Type B pancreatic cell (in vitro differentiated cells): Measurements from ENCODE around the gene MYPN. TPM values are rescaled to one million over a fixed set of nuclear protein-coding genes. Genes with fewer than 3 reads are reported as not detected.

Experiments used
- DNase-seq: peaks from one replicate; pipeline ENCODE4 v3.0.0; 2021; ENCODE audit warnings: mixed read lengths; ENCODE audit not compliant: unreplicated experiment; ENCODE audit errors: extremely low spot score
- H3K27ac Mint-ChIP-seq: 2 replicates; pipeline ENCODE4 v1.8.0; 2021; ENCODE audit warnings: mild to moderate bottlenecking, mixed read lengths
- H3K27me3 Mint-ChIP-seq: 2 replicates; pipeline ENCODE4 v1.8.0; 2021; ENCODE audit warnings: mixed read lengths
- H3K36me3 Mint-ChIP-seq: 2 replicates; pipeline ENCODE4 v1.8.0; 2021; ENCODE audit warnings: mixed read lengths
- H3K4me1 Mint-ChIP-seq: one replicate; pipeline ENCODE4 v1.8.0; 2021; ENCODE audit warnings: mixed read lengths; ENCODE audit not compliant: unreplicated experiment
- H3K4me3 Mint-ChIP-seq: 2 replicates; pipeline ENCODE4 v1.8.0; 2021; ENCODE audit warnings: mild to moderate bottlenecking, mixed read lengths
- H3K9me3 Mint-ChIP-seq: 2 replicates; pipeline ENCODE4 v1.8.0; 2021; ENCODE audit warnings: mixed read lengths
- total RNA-seq: library from RNA; stranded (reverse); gene quantifications from 2 replicates; pipeline ENCODE4 v1.2.1, GENCODE V29; 2021; ENCODE audit warnings: low replicate concordance
- TF ChIP-seq, protein P1 (sequence below): fragments of 200-600 bp; sonication (generic); conservative IDR thresholded peaks from 2 replicates; pipeline ENCODE4 v1.5.0; 2021; ENCODE audit warnings: antibody characterized with exemption, mild to moderate bottlenecking

The MYPN gene
- total RNA-seq, 1 donor from 2014 or later = 0.14 TPM

DNA sequence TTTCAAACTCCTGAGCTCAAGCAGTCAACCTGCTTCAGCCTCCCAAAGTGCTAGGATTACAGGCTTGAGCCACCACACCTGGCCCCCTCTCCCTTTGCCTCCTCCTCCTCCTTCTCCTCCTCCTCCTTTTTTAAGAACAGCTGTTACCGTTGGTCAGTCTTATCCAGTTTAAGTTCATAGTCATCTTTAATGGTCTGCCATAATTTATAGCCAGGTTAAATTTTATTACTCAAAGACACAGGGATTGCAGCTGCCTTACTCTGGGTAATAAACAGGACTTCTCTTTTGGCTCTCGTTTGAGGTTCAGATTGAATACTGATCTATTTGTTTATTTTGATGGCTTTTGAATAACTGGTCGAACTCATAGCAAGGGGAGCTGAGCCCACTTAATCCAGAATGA, 87.4 kb downstream of the MYPN start:
- no peak for DNase-seq
- TF ChIP-seq, protein P1, sequence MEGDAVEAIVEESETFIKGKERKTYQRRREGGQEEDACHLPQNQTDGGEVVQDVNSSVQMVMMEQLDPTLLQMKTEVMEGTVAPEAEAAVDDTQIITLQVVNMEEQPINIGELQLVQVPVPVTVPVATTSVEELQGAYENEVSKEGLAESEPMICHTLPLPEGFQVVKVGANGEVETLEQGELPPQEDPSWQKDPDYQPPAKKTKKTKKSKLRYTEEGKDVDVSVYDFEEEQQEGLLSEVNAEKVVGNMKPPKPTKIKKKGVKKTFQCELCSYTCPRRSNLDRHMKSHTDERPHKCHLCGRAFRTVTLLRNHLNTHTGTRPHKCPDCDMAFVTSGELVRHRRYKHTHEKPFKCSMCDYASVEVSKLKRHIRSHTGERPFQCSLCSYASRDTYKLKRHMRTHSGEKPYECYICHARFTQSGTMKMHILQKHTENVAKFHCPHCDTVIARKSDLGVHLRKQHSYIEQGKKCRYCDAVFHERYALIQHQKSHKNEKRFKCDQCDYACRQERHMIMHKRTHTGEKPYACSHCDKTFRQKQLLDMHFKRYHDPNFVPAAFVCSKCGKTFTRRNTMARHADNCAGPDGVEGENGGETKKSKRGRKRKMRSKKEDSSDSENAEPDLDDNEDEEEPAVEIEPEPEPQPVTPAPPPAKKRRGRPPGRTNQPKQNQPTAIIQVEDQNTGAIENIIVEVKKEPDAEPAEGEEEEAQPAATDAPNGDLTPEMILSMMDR = no peak
- Mint-ChIP-seq H3K27me3 (peaks cover 11% of the 10 kb centered on the region), H3K9me3 (no peaks in the 10 kb centered on the region), H3K36me3 (no peaks in the 10 kb centered on the region), H3K4me3 (no peak overlapping the region), H3K27ac (no peak overlapping the region), H3K4me1 (no peaks in the 10 kb centered on the region)

DNA sequence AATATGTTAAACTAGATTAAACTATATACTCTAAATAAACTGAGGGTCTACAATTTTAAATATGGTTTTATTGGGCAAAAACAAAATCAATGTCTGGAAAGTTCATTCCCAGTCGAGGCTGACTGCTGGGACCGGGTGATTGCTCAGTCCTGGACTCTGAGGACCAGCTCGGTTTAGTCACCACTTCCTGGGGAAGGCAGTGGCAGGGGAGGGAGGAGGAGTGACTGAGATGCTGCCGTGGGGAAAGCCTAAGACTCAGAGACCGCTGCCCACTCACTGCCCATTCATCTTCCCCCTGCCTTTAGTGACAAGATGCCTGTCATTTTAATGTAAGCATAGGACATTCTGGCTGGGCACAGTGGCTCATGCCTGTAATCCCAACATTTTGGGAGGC, 93.7 kb downstream of the MYPN start:
- TF ChIP-seq, protein P1 = no peak
- Mint-ChIP-seq H3K4me1 (no peaks in the 10 kb centered on the region), H3K9me3 (no peaks in the 10 kb centered on the region), H3K27me3 (peaks cover 23% of the 10 kb centered on the region), H3K36me3 (no peaks in the 10 kb centered on the region), H3K27ac (no peak overlapping the region), H3K4me3 (no peak overlapping the region)
- no peak for DNase-seq

DNA sequence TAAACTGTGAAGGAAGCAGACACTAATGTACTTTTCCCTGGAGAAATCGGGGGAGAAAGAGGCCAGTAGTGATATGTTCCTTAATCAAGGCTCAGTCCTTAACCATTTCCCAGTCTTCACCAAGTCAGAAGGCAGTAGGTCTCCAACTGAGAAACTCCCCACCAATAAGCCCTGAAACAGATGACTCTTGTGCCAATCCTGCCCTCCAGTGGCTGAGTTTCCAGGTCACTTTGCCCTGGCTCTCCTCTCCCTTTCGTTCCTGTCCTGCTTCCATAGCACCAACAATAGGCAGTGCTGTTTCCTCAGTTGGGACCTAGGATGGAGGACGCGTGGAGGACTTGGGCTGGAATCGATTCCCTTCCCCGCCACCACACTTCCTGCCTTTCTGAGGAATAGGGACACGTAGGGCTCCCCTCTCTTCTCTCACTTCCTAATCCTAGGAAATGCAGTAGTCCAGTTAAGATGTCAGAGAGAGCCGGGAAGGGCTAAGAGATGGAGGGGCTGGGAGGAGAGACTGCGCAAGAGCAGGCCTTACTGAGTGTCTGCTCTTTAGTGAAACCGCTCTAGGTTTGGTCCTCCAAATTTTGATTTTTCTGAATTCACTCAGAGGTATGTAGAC, 99.2 kb downstream of the MYPN start:
- Mint-ChIP-seq H3K9me3 (no peaks in the 10 kb centered on the region), H3K4me3 (no peak overlapping the region), H3K27ac (no peak overlapping the region), H3K4me1 (peaks cover 16% of the 10 kb centered on the region), H3K36me3 (no peaks in the 10 kb centered on the region), H3K27me3 (peaks cover 21% of the 10 kb centered on the region)
- no peak for DNase-seq
- TF ChIP-seq, protein P1 = peak; percentile 71

DNA sequence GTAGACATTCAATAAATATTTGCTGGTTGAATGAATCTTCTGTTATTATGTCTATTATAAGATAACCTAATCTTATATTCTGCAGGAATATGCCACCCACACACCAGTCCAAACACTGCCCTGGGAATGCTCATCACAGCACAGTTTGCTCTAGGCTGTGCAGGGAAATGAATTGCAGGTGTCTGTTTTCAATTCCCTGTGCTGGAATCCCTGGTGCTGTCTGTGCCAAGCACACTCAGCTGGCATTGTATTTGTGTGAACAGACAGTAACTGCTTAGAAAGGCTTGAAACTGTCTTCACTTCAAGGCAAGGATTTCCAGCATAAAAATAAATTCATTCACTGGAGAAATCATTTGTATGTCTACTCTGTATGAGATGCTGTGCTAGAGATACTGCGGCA, 102.4 kb downstream of the MYPN start:
- TF ChIP-seq, protein P1 = no peak
- peaks cover 12% of the 10 kb centered on the region for H3K27me3 Mint-ChIP-seq
- no peaks in the 10 kb centered on the region for H3K9me3 Mint-ChIP-seq
- H3K27ac Mint-ChIP-seq = no peak overlapping the region
- no peak overlapping the region for H3K4me3 Mint-ChIP-seq
- H3K36me3 Mint-ChIP-seq = no peaks in the 10 kb centered on the region
- no peak for DNase-seq
- peaks cover 16% of the 10 kb centered on the region for H3K4me1 Mint-ChIP-seq

DNA sequence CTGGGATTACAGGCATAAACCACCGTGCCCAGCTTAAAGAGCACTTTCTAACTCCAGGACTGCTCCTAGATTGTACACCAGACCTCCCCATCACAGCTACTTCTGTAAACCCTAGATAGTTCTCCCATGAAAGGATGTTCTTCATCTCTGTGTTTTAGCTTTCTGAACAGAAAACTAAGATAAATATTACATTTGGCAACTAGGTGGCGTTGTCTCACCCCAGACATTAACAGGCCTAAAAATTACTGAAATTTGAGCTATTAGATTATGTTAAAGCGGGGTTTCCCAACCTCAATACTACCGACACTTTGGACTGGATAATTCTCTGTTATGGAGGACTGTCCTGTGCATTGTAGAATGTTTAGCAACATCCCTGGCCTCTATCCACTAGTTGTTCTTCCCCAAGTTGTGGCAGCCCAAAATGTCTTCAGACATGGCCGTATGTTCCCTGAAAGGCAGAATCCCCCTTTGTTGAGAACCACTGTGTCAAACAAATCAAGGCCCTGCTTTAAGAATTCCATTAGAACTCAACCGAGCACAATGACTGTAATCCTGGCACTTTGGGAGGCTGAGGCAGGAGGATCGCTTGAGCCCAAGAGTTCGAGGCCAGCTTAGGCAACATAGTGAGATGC, 103.5 kb downstream of the MYPN start:
- Mint-ChIP-seq H3K27me3 (peaks cover 12% of the 10 kb centered on the region), H3K4me1 (peaks cover 16% of the 10 kb centered on the region), H3K27ac (no peak overlapping the region), H3K4me3 (no peak overlapping the region), H3K9me3 (no peaks in the 10 kb centered on the region), H3K36me3 (no peaks in the 10 kb centered on the region)
- no peak for DNase-seq
- TF ChIP-seq, protein P1 = peak; percentile 80
